ENCODE data around the gene ZDHHC20.

GRCh38 chr13:21478881-21479808 lies 20.0 kb upstream of the ZDHHC20 start:
- no peak for TF ChIP-seq POLR2AphosphoS5 (IDR thresholded peaks at IDR 0.05)
- no peak for TF ChIP-seq POLR2A (IDR thresholded peaks at IDR 0.05)
- peak; percentile 60 to 73 (median 65) for TF ChIP-seq CTCF (IDR thresholded peaks at IDR 0.05)
